ENCODE measurements around the gene NUP85. TPM values are rescaled to one million over a fixed set of nuclear protein-coding genes. Genes with fewer than 3 reads are reported as not detected.

Gene NUP85
- total RNA-seq, 1 donor from 2014 or later = 83.8 TPM

DNA sequence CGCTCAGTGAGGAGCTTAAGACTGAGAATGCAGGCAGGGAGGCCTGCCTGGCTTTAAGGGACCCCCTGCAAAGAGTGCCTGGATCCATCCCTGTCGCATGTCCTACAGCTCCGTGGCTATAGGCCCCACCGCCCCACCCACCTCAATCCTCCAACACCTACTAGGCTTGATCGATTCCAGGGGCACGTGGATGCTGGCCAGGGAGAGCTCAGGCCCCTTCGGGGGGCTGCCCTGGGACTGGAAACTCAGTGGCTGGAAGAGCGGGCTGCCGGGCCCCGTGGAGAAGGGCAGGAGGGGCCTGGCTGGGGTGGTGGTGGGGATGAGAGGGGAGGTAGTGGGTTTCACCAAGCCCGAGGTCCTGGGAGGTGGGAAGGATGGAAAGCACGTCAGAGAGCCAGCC is 33.7 kb downstream of the NUP85 start:
- Mint-ChIP-seq H3K4me1 (ENCODE audit: low read depth) (no peaks in the 10 kb centered on the region), H3K9me3 (ENCODE audit: low read depth) (no peaks in the 10 kb centered on the region), H3K27me3 (no peaks in the 10 kb centered on the region), H3K27ac (no peak overlapping the region), H3K4me3 (ENCODE audit: low read depth) (no peak overlapping the region), H3K36me3 (ENCODE audit: insufficient read depth) (peaks cover 15% of the 10 kb centered on the region)
- DNase-seq (ENCODE audit: low spot score, unreplicated experiment) = no peak
- no peak for TF ChIP-seq CTCF (IDR thresholded peaks at IDR 0.05; ENCODE audit: unreplicated experiment)

DNA sequence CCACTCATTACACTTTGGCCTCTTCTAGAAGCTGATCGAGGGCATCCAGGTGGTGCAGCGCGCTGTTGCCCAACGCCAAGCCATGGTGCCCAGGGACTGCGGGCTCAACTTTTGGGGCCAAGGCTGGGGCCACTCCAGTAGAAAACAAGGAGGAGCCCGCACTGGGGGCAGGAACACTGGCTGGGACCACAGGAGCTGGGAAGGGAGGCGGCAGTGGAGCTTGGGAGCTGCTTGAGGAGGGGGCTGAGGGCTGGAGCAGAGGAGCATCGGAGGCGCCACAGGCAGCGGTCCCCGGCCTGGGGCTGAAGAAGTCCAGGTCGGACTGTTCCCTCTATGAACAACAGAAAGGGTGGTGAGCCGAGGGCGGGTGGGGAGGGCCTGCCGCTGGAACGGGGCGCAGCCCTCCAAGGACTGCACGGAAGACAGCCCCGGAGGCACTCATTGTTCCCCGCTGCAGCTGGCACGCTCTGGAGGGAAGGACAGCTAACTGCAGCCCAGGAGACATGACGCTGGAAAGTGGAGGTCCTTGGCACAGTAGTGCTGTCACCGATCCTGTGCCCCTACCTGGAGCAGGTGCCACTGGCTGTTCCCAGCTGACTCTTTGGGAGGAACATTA is 34.4 kb downstream of the NUP85 start:
- H3K27ac Mint-ChIP-seq = no peak overlapping the region

DNA sequence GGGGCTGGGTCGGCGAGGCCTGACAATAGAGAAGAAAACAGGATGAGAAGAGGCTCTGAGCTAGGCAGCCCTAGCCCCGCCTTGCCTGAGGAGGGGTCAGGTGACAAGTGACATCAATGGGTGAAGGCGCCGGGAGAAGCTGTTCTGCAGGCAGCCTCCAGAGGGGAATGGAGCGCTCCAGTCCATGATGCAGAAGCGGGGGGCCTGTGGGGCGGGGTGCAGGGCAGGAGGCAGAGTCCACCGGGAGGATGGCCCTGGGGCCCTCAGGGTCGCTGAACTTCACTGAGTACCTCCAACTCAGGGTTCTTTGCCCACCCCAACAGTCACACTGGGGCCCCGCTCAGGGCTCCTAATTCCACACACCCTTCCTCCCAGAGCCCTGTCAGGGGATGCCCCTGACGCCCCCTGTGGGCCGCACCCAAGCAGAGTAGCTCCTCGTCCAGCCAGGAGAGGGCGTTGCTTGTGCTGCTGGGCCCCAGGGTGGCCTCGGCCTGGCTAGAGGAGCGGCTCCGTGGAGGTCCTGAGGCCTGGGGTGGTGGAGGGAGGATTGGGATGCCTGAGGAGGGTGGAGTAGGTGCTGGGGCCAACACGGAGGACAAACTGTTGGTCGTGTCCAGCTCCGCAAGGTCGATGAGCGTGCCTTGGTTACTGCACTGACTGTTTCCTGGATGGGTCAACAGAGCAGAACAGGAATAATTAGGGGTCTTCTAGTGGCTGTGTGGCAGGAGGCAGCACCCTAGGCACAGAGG is 35.1 kb downstream of the NUP85 start:
- Mint-ChIP-seq H3K27me3 (no peaks in the 10 kb centered on the region), H3K9me3 (ENCODE audit: low read depth) (no peaks in the 10 kb centered on the region), H3K4me1 (ENCODE audit: low read depth) (no peaks in the 10 kb centered on the region), H3K4me3 (ENCODE audit: low read depth) (no peak overlapping the region), H3K36me3 (ENCODE audit: insufficient read depth) (peaks cover 14% of the 10 kb centered on the region), H3K27ac (no peak overlapping the region)
- DNase-seq (ENCODE audit: low spot score, unreplicated experiment) = no peak
- TF ChIP-seq CTCF (IDR thresholded peaks at IDR 0.05; ENCODE audit: unreplicated experiment) = peak; percentile 65

More for the DNA sequence above, 34.4 kb downstream of the NUP85 start:
- no peak for DNase-seq (ENCODE audit: low spot score, unreplicated experiment)
- Mint-ChIP-seq H3K4me3 (ENCODE audit: low read depth) (no peak overlapping the region), H3K36me3 (ENCODE audit: insufficient read depth) (peaks cover 15% of the 10 kb centered on the region), H3K9me3 (ENCODE audit: low read depth) (no peaks in the 10 kb centered on the region), H3K27me3 (no peaks in the 10 kb centered on the region), H3K4me1 (ENCODE audit: low read depth) (no peaks in the 10 kb centered on the region)
- TF ChIP-seq CTCF (IDR thresholded peaks at IDR 0.05; ENCODE audit: unreplicated experiment) = no peak

DNA sequence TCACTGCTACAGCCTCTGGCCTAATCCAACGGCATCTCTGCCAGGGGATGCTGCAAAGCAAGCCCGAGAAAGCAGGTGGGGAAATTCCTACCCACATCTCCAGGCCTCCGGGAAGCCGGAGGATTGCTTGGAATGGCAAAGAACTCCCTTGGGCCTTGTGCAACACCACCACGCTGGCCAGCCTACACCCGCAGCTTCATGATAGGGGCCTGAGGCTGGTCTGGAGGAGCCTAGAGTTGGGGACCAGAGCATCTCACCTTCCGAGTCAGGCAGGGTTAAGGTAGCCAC is 35.6 kb downstream of the NUP85 start:
- no peaks in the 10 kb centered on the region for H3K9me3 Mint-ChIP-seq (ENCODE audit: low read depth)
- no peak overlapping the region for H3K27ac Mint-ChIP-seq
- H3K4me1 Mint-ChIP-seq (ENCODE audit: low read depth) = no peaks in the 10 kb centered on the region
- H3K27me3 Mint-ChIP-seq = no peaks in the 10 kb centered on the region
- TF ChIP-seq CTCF (IDR thresholded peaks at IDR 0.05; ENCODE audit: unreplicated experiment) = no peak
- H3K36me3 Mint-ChIP-seq (ENCODE audit: insufficient read depth) = peaks cover 15% of the 10 kb centered on the region
- no peak for DNase-seq (ENCODE audit: low spot score, unreplicated experiment)
- no peak overlapping the region for H3K4me3 Mint-ChIP-seq (ENCODE audit: low read depth)

- H3K4me3 Mint-ChIP-seq (ENCODE audit: low read depth) = no peak overlapping the region
- peaks cover 15% of the 10 kb centered on the region for H3K36me3 Mint-ChIP-seq (ENCODE audit: insufficient read depth)
- no peaks in the 10 kb centered on the region for H3K4me1 Mint-ChIP-seq (ENCODE audit: low read depth)
- H3K27ac Mint-ChIP-seq = no peak overlapping the region
- TF ChIP-seq CTCF (IDR thresholded peaks at IDR 0.05; ENCODE audit: unreplicated experiment) = no peak
- H3K27me3 Mint-ChIP-seq = no peaks in the 10 kb centered on the region
- no peak for DNase-seq (ENCODE audit: low spot score, unreplicated experiment)
- H3K9me3 Mint-ChIP-seq (ENCODE audit: low read depth) = no peaks in the 10 kb centered on the region
Measured at GRCh38 chr17:75241502-75241901, 36.0 kb downstream of the NUP85 start.
